IMR-90 (cell line): ENCODE measurements around the gene DCAKD. TPM values are rescaled to one million over a fixed set of nuclear protein-coding genes. Genes with fewer than 3 reads are reported as not detected.

Experiments
- ATAC-seq: fragments of 200-7000 bp; cut with Tn5 transposase; 2 replicates; pipeline ENCODE4 v1.9.1; 2020; ENCODE audit warnings: low read depth, mild to moderate bottlenecking, moderate library complexity
- BruUV-seq: library from RNA; stranded (reverse); fragments of 400-500 nt; replicated peaks from 2 replicates; lab custom pipeline; 2021; lab: Mats Ljungman, UMichigan
- CTCF ChIA-PET: fragments of 300-600 bp; formaldehyde crosslinking; extraction: SDS; loops from one replicate; lab custom pipeline; 2021; ENCODE audit warnings: antibody characterized with exemption; lab: Yijun Ruan, JAX
- POLR2A ChIA-PET: fragments of 300-600 bp; sonication (Branson Sonifier 250); formaldehyde crosslinking; loops from one replicate; lab custom pipeline; 2022; ENCODE audit warnings: antibody characterized with exemption; ENCODE audit not compliant: unreplicated experiment; lab: Charles Lee
- DNase-seq: peaks from one replicate; pipeline ENCODE4 v3.0.0; 2013
- H2AFZ ChIP-seq: replicated peaks from 2 replicates; pipeline ENCODE3; 2013; ENCODE audit warnings: low read length, mild to moderate bottlenecking; ENCODE audit not compliant: poor library complexity
- H2AK5ac ChIP-seq: 2 replicates; pipeline ENCODE4 v1.6.1; 2013; ENCODE audit warnings: low read depth, low read length, inconsistent platforms
- H2AK9ac ChIP-seq: replicated peaks from 2 replicates; pipeline ENCODE3; 2013; ENCODE audit warnings: mild to moderate bottlenecking, low read depth, low read length, moderate library complexity; ENCODE audit not compliant: poor library complexity
- H2BK120ac ChIP-seq: 2 replicates; pipeline ENCODE4 v1.6.1; 2013; ENCODE audit warnings: low read depth, low read length, inconsistent platforms
- H2BK15ac ChIP-seq: 3 replicates; pipeline ENCODE4 v1.6.1; 2013; ENCODE audit warnings: low read depth, low read length, inconsistent platforms
- H2BK20ac ChIP-seq: 2 replicates; pipeline ENCODE4 v1.6.1; 2013; ENCODE audit warnings: low read depth, mild to moderate bottlenecking, inconsistent platforms, low read length, moderate library complexity
- H2BK5ac ChIP-seq: 2 replicates; pipeline ENCODE4 v1.6.1; 2013; ENCODE audit warnings: mild to moderate bottlenecking, low read depth, low read length, inconsistent platforms; ENCODE audit not compliant: poor library complexity, severe bottlenecking
- H3K14ac ChIP-seq: replicated peaks from 2 replicates; pipeline ENCODE4 v1.6.1; 2013; ENCODE audit warnings: low read depth, low read length, inconsistent platforms
- H3K18ac ChIP-seq: 2 replicates; pipeline ENCODE4 v1.6.1; 2013; ENCODE audit warnings: low read depth, low read length, control low read depth
- H3K23ac ChIP-seq: 2 replicates; pipeline ENCODE4 v1.6.1; 2013; ENCODE audit warnings: low read depth, low read length, inconsistent platforms
- H3K27ac ChIP-seq: 2 replicates; pipeline ENCODE4 v1.5.1; 2013; ENCODE audit warnings: mild to moderate bottlenecking, control low read depth, low read length; ENCODE audit not compliant: insufficient read depth
- H3K27me3 ChIP-seq: 2 replicates; pipeline ENCODE4 v1.6.1; 2013; ENCODE audit warnings: low read length; ENCODE audit not compliant: control insufficient read depth, insufficient read depth
- H3K36me3 ChIP-seq: 2 replicates; pipeline ENCODE4 v1.6.1; 2013; ENCODE audit warnings: low read length, mixed read lengths; ENCODE audit not compliant: control insufficient read depth, insufficient read depth
- H3K4ac ChIP-seq: 2 replicates; pipeline ENCODE4 v1.6.1; 2013; ENCODE audit warnings: low read depth, low read length, inconsistent platforms
- H3K4me1 ChIP-seq: 2 replicates; pipeline ENCODE4 v1.6.1; 2013; ENCODE audit warnings: low read length, mixed read lengths; ENCODE audit not compliant: control insufficient read depth, insufficient read depth
- H3K4me2 ChIP-seq: 2 replicates; pipeline ENCODE4 v1.6.1; 2013; ENCODE audit warnings: low read depth, mild to moderate bottlenecking, control low read depth, low read length, moderate library complexity
- H3K4me3 ChIP-seq: 2 replicates; pipeline ENCODE4 v1.5.1; 2013; ENCODE audit warnings: low read depth, mild to moderate bottlenecking, control low read depth, low read length, moderate library complexity; ENCODE audit not compliant: insufficient read depth
- H3K56ac ChIP-seq: 2 replicates; pipeline ENCODE4 v1.6.1; 2013; ENCODE audit warnings: low read length, inconsistent platforms; ENCODE audit not compliant: insufficient read depth; ENCODE audit errors: extremely low read depth
- H3K79me1 ChIP-seq, 2 experiments: 2 replicates each; pipeline ENCODE4 v1.6.1; 2013; ENCODE audit warnings: low read length in 2 of 2, inconsistent platforms in 1 of 2, low read depth in 1 of 2
- H3K9ac ChIP-seq: 2 replicates; pipeline ENCODE4 v1.6.1; 2013; ENCODE audit warnings: low read depth, low read length, control low read depth
- H3K9me1 ChIP-seq: 2 replicates; pipeline ENCODE4 v1.6.1; 2013; ENCODE audit warnings: low read length, inconsistent platforms; ENCODE audit not compliant: insufficient read depth
- H3K9me3 ChIP-seq: 2 replicates; pipeline ENCODE4 v1.6.1; 2013; ENCODE audit warnings: low read length; ENCODE audit not compliant: control insufficient read depth, insufficient read depth
- H4K20me1 ChIP-seq: 2 replicates; pipeline ENCODE4 v1.6.1; 2013; ENCODE audit warnings: low read length, inconsistent platforms; ENCODE audit not compliant: insufficient read depth
- H4K5ac ChIP-seq: 2 replicates; pipeline ENCODE4 v1.6.1; 2013; ENCODE audit warnings: mild to moderate bottlenecking, low read depth, low read length, control low read depth
- H4K8ac ChIP-seq, 2 experiments: 2 replicates each; pipeline ENCODE4 v1.6.1; 2013; ENCODE audit warnings: low read depth in 2 of 2, low read length in 2 of 2, control low read depth in 1 of 2, inconsistent platforms in 1 of 2
- H4K91ac ChIP-seq: 2 replicates; pipeline ENCODE4 v1.6.1; 2013; ENCODE audit warnings: low read depth, low read length, inconsistent platforms; ENCODE audit not compliant: insufficient read depth
- CHD1 ChIP-seq: IDR thresholded peaks from 2 replicates; pipeline ENCODE4 v1.6.1; 2012; ENCODE audit warnings: low read depth, low read length, improper control_type of control experiment
- MXI1 ChIP-seq: IDR thresholded peaks from 2 replicates; pipeline ENCODE4 v1.6.1; 2012; ENCODE audit warnings: low read depth, mild to moderate bottlenecking, low read length, moderate library complexity, borderline replicate concordance
- WGBS, 2 experiments: methylation state at CpG; one replicate each; pipeline versions ENCODE4 v1.1.5 to v1.1.7; 2013; ENCODE audit warnings: missing lambda C conversion rate in 2 of 2; ENCODE audit not compliant: insufficient read length in 1 of 2; ENCODE audit errors: extremely low coverage in 2 of 2; 5-methylcytosine and 5-hydroxymethylcytosine counted together
- dilution Hi-C: fragments of 300-500 bp; cut with HindIII; formaldehyde crosslinking; loops from one replicate; pipeline ENCODE4 v1.14.3; 2018; ENCODE audit warnings: low sequenced_read_pairs; ENCODE audit not compliant: unreplicated experiment
- in situ Hi-C: fragments of 300-500 bp; cut with MboI; formaldehyde crosslinking; loops from 3 replicates; pipeline ENCODE4 v1.14.3; 2019; ENCODE audit warnings: low sequenced_read_pairs, inconsistent platforms, mixed read lengths
- intact Hi-C: fragments of 100-400 bp; cut with micrococcal nuclease; formaldehyde crosslinking; loops from 2 replicates; pipeline ENCODE4 v1.10.0; 2022
- polyA plus RNA-seq, 3 experiments: library from polyadenylated mRNA; depleted of rRNA; stranded (reverse); fragments of >200 nt; gene quantifications; 2 replicates each; pipeline ENCODE4 v1.2.3, GENCODE V29; 2012; ENCODE audit warnings: low replicate concordance in 1 of 3
- total RNA-seq: library from RNA; depleted of rRNA; stranded (reverse); fragments of >200 nt; gene quantifications from 2 replicates; pipeline ENCODE4 v1.2.3, GENCODE V29; 2012

Gene DCAKD
- total and polyA plus RNA-seq, 2 of the 4 experiments (the other 2 are of a cell fraction): 31.3 to 47.9 TPM

- no CpG with 5 or more reads among the region's 14 CpGs for WGBS, 2 experiments
- H4K5ac ChIP-seq: peak overlapping the region; percentile 99
- POLR2A ChIA-PET: interaction anchor here (0.5 to 3.6 kb wide), 2 partner anchors 11 to 30 kb away, joined by 3 to 19 read pairs; partner anchors contain the start of gene NMT1
- CTCF ChIA-PET: interaction anchor here (0.6 to 1.5 kb wide), 3 partner anchors 23 to 102 kb away, joined by 3 to 9 read pairs (median 4); no protein-coding TSS in a partner anchor
- peaks cover 3% of the 10 kb centered on the region for H4K20me1 ChIP-seq
- peaks cover 2% of the 10 kb centered on the region; the same call in 1 of the 2 replicates for H3K36me3 ChIP-seq
- no peaks in the 10 kb centered on the region for H3K27me3 ChIP-seq
- H4K91ac ChIP-seq: peak overlapping the region; percentile 99
- H3K23ac ChIP-seq: peak overlapping the region; percentile 93
- DNase-seq (peak; percentile 28), ATAC-seq (peak; percentile 10)
- peak overlapping the region; percentile 100 for H3K9ac ChIP-seq
- peak overlapping the region; percentile 96 for H3K18ac ChIP-seq
- H2AK5ac ChIP-seq: peak overlapping the region; percentile 100
- peak overlapping the region; percentile 25; the same call in 1 of the 3 replicates for H2BK15ac ChIP-seq
- peak overlapping the region; percentile 100 for H3K14ac ChIP-seq
- H4K8ac ChIP-seq: peak overlapping the region; percentile 99 to 100
- H3K9me3 ChIP-seq: no peaks in the 10 kb centered on the region
- H2AFZ ChIP-seq: peak overlapping the region; percentile 91
- peak overlapping the region; percentile 100 for H3K4ac ChIP-seq
- peak overlapping the region; percentile 96 for H3K4me2 ChIP-seq
- peak overlapping the region; percentile 75 for H3K4me3 ChIP-seq
- H3K79me1 ChIP-seq: peaks cover 25 to 69% of the 10 kb centered on the region in 2 experiments
- H2BK120ac ChIP-seq: peak overlapping the region; percentile 89
- peak overlapping the region; percentile 96 for H3K56ac ChIP-seq
- peaks cover 6% of the 10 kb centered on the region; the same call in 1 of the 2 replicates for H3K4me1 ChIP-seq
- TF ChIP-seq MXI1: 0 out of 2 replicates have a peak, but pooled peaks have one; percentile 36
- no peak for TF ChIP-seq CHD1
- intact Hi-C loops (loop anchor here (5.0 kb wide), 1 partner anchor 82 kb away; the partner anchor contains the start of gene PLCD3), in situ Hi-C loops (no loop called here), dilution Hi-C loops (no loop called here)
- H2BK5ac ChIP-seq: peak overlapping the region; percentile 98
- peak overlapping the region; percentile 97 for H2AK9ac ChIP-seq
- peaks cover 12% of the 10 kb centered on the region for H3K9me1 ChIP-seq
- H3K27ac ChIP-seq: peak overlapping the region; percentile 99
- H2BK20ac ChIP-seq: peak overlapping the region; percentile 3
- BruUV-seq: TSS peak; percentile 16
Observed at GRCh38 chr17:45050481-45051059, 862 bp downstream of the DCAKD start.
